ENCODE measurements around the gene TBC1D32. TPM values are rescaled to one million over a fixed set of nuclear protein-coding genes. Genes with fewer than 3 reads are reported as not detected.

Gene TBC1D32
- total RNA-seq, 2 donors from 2014 or later: 2.3 to 10.4 TPM

- no peak overlapping the region for H3K4me3 ChIP-seq
- H3K27ac ChIP-seq: no peak overlapping the region
- TF ChIP-seq, protein P1, sequence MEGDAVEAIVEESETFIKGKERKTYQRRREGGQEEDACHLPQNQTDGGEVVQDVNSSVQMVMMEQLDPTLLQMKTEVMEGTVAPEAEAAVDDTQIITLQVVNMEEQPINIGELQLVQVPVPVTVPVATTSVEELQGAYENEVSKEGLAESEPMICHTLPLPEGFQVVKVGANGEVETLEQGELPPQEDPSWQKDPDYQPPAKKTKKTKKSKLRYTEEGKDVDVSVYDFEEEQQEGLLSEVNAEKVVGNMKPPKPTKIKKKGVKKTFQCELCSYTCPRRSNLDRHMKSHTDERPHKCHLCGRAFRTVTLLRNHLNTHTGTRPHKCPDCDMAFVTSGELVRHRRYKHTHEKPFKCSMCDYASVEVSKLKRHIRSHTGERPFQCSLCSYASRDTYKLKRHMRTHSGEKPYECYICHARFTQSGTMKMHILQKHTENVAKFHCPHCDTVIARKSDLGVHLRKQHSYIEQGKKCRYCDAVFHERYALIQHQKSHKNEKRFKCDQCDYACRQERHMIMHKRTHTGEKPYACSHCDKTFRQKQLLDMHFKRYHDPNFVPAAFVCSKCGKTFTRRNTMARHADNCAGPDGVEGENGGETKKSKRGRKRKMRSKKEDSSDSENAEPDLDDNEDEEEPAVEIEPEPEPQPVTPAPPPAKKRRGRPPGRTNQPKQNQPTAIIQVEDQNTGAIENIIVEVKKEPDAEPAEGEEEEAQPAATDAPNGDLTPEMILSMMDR (IDR thresholded peaks at IDR 0.05): no peak
- ATAC-seq (ENCODE audit: insufficient number of reproducible peaks, low FRiP score, low read depth): no peak
- H3K36me3 ChIP-seq: no peaks in the 10 kb centered on the region
- no peak for DNase-seq (ENCODE audit: low spot score)
- H3K4me1 ChIP-seq (ENCODE audit: control insufficient read depth in 1 of 2, low read depth in 2 of 2): no peaks in the 10 kb centered on the region
- no peaks in the 10 kb centered on the region for H3K27me3 ChIP-seq (replicated peaks; ENCODE audit: insufficient read depth)
- no peaks in the 10 kb centered on the region for H3K9me3 ChIP-seq
These were observed 198.9 kb downstream of the TBC1D32 start for GRCh38 chr6:121135425-121135824.

- Histone ChIP-seq H3K27me3 (replicated peaks; ENCODE audit: insufficient read depth) (no peaks in the 10 kb centered on the region), H3K36me3 (no peaks in the 10 kb centered on the region), H3K27ac (no peak overlapping the region), H3K4me3 (no peak overlapping the region), H3K9me3 (no peaks in the 10 kb centered on the region), H3K4me1 (ENCODE audit: control insufficient read depth in 1 of 2, low read depth in 2 of 2) (no peaks in the 10 kb centered on the region)
- TF ChIP-seq, protein P1 (IDR thresholded peaks at IDR 0.05): no peak
- no peak for DNase-seq (ENCODE audit: low spot score)
- no peak for ATAC-seq (ENCODE audit: insufficient number of reproducible peaks, low FRiP score, low read depth)
These were observed 199.4 kb downstream of the TBC1D32 start for GRCh38 chr6:121134922-121135321.

DNA sequence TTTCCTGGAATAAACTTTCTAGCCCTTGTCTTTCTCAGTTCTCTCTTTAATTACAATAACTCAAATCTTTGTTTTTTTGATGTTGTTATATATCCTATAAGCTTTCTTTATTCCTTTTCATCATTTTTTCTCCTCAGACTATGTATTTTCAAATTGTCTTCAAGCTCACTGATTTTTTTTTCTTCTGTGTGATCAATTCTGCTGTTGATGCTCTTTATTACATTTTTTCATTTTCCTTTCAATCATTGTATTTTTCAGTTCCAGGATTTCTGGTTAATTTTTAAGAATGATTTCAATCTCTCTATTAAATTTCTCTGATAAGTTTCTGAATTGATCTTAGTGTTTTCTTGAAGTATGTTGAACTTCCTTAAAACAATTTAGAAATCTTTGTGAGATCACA lies 209.7 kb downstream of the TBC1D32 start:
- Histone ChIP-seq H3K27ac (no peak overlapping the region), H3K4me1 (ENCODE audit: control insufficient read depth in 1 of 2, low read depth in 2 of 2) (no peaks in the 10 kb centered on the region), H3K27me3 (replicated peaks; ENCODE audit: insufficient read depth) (no peaks in the 10 kb centered on the region), H3K4me3 (no peak overlapping the region), H3K9me3 (peaks cover 18% of the 10 kb centered on the region), H3K36me3 (peaks cover 6% of the 10 kb centered on the region)
- ATAC-seq (ENCODE audit: insufficient number of reproducible peaks, low FRiP score, low read depth) (no peak), DNase-seq (ENCODE audit: low spot score) (no peak)
- TF ChIP-seq, protein P1 (IDR thresholded peaks at IDR 0.05): no peak

GRCh38 chr6:121112356-121112755 lies 221.9 kb downstream of the TBC1D32 start:
- ATAC-seq (ENCODE audit: insufficient number of reproducible peaks, low FRiP score, low read depth): no peak
- no peak for DNase-seq (ENCODE audit: low spot score)
- H3K27ac ChIP-seq: no peak overlapping the region
- no peaks in the 10 kb centered on the region for H3K27me3 ChIP-seq (replicated peaks; ENCODE audit: insufficient read depth)
- no peak overlapping the region for H3K4me3 ChIP-seq
- H3K4me1 ChIP-seq (ENCODE audit: control insufficient read depth in 1 of 2, low read depth in 2 of 2): no peaks in the 10 kb centered on the region
- H3K9me3 ChIP-seq: no peaks in the 10 kb centered on the region
- no peaks in the 10 kb centered on the region for H3K36me3 ChIP-seq
- TF ChIP-seq, protein P1 (IDR thresholded peaks at IDR 0.05): no peak

DNA sequence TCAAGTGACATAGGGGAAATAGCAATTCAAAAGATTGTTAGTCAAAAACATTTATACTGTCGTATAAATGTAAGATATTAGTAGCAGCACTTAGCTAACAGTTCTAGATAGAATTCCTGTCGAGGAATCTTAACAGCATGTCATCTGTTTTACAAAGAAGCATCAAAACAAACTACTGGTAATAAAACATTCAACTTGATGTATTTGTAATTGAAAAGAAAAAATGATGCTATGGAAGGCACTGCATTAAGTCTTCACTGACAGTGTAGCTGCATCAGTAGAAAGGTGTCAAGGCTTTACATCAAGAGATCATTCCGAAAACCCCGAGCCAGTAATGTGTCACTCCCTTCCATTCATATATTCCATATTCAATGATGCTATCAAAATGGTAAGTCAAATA lies 223.5 kb downstream of the TBC1D32 start:
- Histone ChIP-seq H3K27ac (no peak overlapping the region), H3K9me3 (no peaks in the 10 kb centered on the region), H3K4me1 (ENCODE audit: control insufficient read depth in 1 of 2, low read depth in 2 of 2) (no peaks in the 10 kb centered on the region), H3K27me3 (replicated peaks; ENCODE audit: insufficient read depth) (no peaks in the 10 kb centered on the region), H3K4me3 (no peak overlapping the region), H3K36me3 (no peaks in the 10 kb centered on the region)
- DNase-seq (ENCODE audit: low spot score) (no peak), ATAC-seq (ENCODE audit: insufficient number of reproducible peaks, low FRiP score, low read depth) (no peak)
- TF ChIP-seq, protein P1 (IDR thresholded peaks at IDR 0.05): no peak
